Heart left ventricle (tissue), 16 donors: Measurements from ENCODE around the gene DCDC2C. TPM values are rescaled to one million over a fixed set of nuclear protein-coding genes. Genes with fewer than 3 reads are reported as not detected.

Experiments used
- ATAC-seq, 4 donors: fragments of 200-7000 bp; cut with Tn5 transposase; one replicate each; pipeline ENCODE4 v1.9.1; 2020 to 2022; ENCODE audit warnings: moderate library complexity in 4 of 4, mild to moderate bottlenecking in 3 of 4, moderate number of reproducible peaks in 1 of 4
- DNase-seq, 5 donors: peaks; one replicate each; pipeline ENCODE4 v3.0.0-alpha.2; 2020
- H3K27ac ChIP-seq, 12 donors: fragments of 200-600 bp; sonication (generic) in 4 of 12; one replicate each; pipeline versions ENCODE4 v1.5.0 to v1.8.0; 2016 to 2022; ENCODE audit warnings: mild to moderate bottlenecking in 2 of 12
- H3K27me3 ChIP-seq, 9 donors: fragments of 200-600 bp; sonication (generic) in 2 of 9; one replicate each; pipeline versions ENCODE4 v1.5.1 to v1.8.0; 2016 to 2022; ENCODE audit warnings: mild to moderate bottlenecking in 3 of 9
- H3K36me3 ChIP-seq, 9 donors: fragments of 200-600 bp; sonication (generic) in 2 of 9; one replicate each; pipeline versions ENCODE4 v1.5.0 to v1.8.0; 2018 to 2022; ENCODE audit warnings: mild to moderate bottlenecking in 2 of 9
- H3K4me1 ChIP-seq, 12 donors: fragments of 200-600 bp; sonication (generic) in 4 of 12; one replicate each; pipeline versions ENCODE4 v1.5.0 to v1.8.0; 2016 to 2022; ENCODE audit warnings: mild to moderate bottlenecking in 3 of 12
- H3K4me3 ChIP-seq, 12 donors: fragments of 200-600 bp; sonication (generic) in 4 of 12; one replicate each; pipeline versions ENCODE4 v1.5.0 to v1.8.0; 2017 to 2022; ENCODE audit warnings: mild to moderate bottlenecking in 9 of 12, moderate library complexity in 4 of 12
- H3K9me3 ChIP-seq, 12 donors: fragments of 200-600 bp; sonication (generic) in 4 of 12; one replicate each; pipeline versions ENCODE4 v1.5.0 to v1.8.0; 2016 to 2022; ENCODE audit warnings: mild to moderate bottlenecking in 1 of 12
- CTCF ChIP-seq, 12 donors: fragments of 200-600 bp; sonication (generic) in 4 of 12; IDR thresholded peaks; one replicate each; pipeline versions ENCODE4 v1.5.0 to v1.8.0; 2018 to 2022; ENCODE audit warnings: antibody characterized with exemption in 12 of 12, mild to moderate bottlenecking in 5 of 12
- POLR2A ChIP-seq, 2 donors: fragments of 450-650 bp; IDR thresholded peaks; one replicate each; pipeline ENCODE4 v1.6.1; 2017; ENCODE audit warnings: antibody characterized with exemption in 2 of 2, mild to moderate bottlenecking in 2 of 2, moderate library complexity in 2 of 2
- WGBS, 4 donors: extraction: QIAGEN DNeasy Blood & Tissue Kit in 2 of 4; methylation state at CpG; one replicate each; pipeline versions ENCODE4 v1.1.5 to v1.1.7; 2013 to 2018; 5-methylcytosine and 5-hydroxymethylcytosine counted together
- intact Hi-C, 10 donors: fragments of 100-400 bp; cut with DNase I; formaldehyde crosslinking; loops; one replicate each; pipeline versions ENCODE4 v1.11.1 to v1.14.2; 2022
- polyA plus RNA-seq, 2 donors: library from polyadenylated mRNA; stranded (reverse); fragments of 200-250 nt; gene quantifications; one replicate each; pipeline ENCODE4 v1.2.3, GENCODE V29; 2013
- total RNA-seq, 9 donors: library from RNA; depleted of rRNA in 2 of 9; stranded (reverse); fragments of >200 nt in 2 of 9; fragmentation: NEBNext Ultra II Directional in 3 of 9; extraction: Animal tissue kit (Norgen Biotek cat#: 25700) in 3 of 9; gene quantifications; one replicate each; pipeline versions ENCODE4 v1.1.0 to v1.2.4, GENCODE V29; 2016 to 2023
- donor health status: ischemic (EF 13 %, LVEDD 7.1; RV severe dilation, severe dysfunction).
- donor health status: healthy with polysubstance abuse.
- donor health status: DM: no; HTN: yes; CAD: no.
- donor health status: DM: no; HTN: no; CAD: no.
- donor health status: ischemic (EF 25% LVEDD 6.9; RV normal size, moderate dysfunction).
- donor health status: ischemic (EF 25% LVEDD 5.7; RV mildly dilated, moderate dysfunction).
- donor health status: healthy.
- donor health status: DM: yes; HTN: yes; CAD: no.
- donor health status: ischemic (EF 35%, LVEDD 5.7; RV mildly dilated, moderate dysfunction).
- donor health status: nonischemic (EF 11% LVEDD 7.7; RV severe dilation, severe dysfunction).
- donor health status: DM: yes; HTN: yes; CAD: no.
- donor health status: PGD.
- donor health status: ischemic (EF 29% LVEDD 5.4; RV normal size, mild dysfunction).
- donor health status: nonischemic (EF 23%, LVEDD 6.1; RV moderate dilation, normal function).

Gene DCDC2C
- total and polyA plus RNA-seq, 11 donors = not detected

- no peak for ATAC-seq
- no peak for DNase-seq
- TF ChIP-seq CTCF (IDR thresholded peaks at IDR 0.05) (no peak), POLR2A (IDR thresholded peaks at IDR 0.05) (no peak)
- Histone ChIP-seq H3K4me3 (no peak overlapping the region), H3K4me1 (no peaks in the 10 kb centered on the region), H3K27me3 (peaks cover 0 to 9% (median 0%) of the 10 kb centered on the region in 9 donors), H3K36me3 (no peaks in the 10 kb centered on the region), H3K27ac (no peak overlapping the region), H3K9me3 (no peaks in the 10 kb centered on the region)
- WGBS, 4 donors = 75 to 83% (median 78%) methylated on average over 7 of the region's 7 CpGs
- intact Hi-C loops = no loop called here
Measured at GRCh38 chr2:3749201-3749600, 45.8 kb downstream of the DCDC2C start.

GRCh38 chr2:3751251-3751650 is 47.9 kb downstream of the DCDC2C start:
- Histone ChIP-seq H3K9me3 (no peaks in the 10 kb centered on the region), H3K36me3 (no peaks in the 10 kb centered on the region), H3K27ac (no peak overlapping the region), H3K27me3 (peaks cover 0 to 9% (median 0%) of the 10 kb centered on the region in 9 donors), H3K4me1 (no peaks in the 10 kb centered on the region), H3K4me3 (no peak overlapping the region)
- WGBS, 4 donors = 74 to 85% (median 81%) methylated on average over 7 of the region's 7 CpGs
- intact Hi-C loops = no loop called here
- no peak for ATAC-seq
- TF ChIP-seq POLR2A (IDR thresholded peaks at IDR 0.05) = no peak
- TF ChIP-seq CTCF (IDR thresholded peaks at IDR 0.05) = no peak
- DNase-seq = no peak

- Histone ChIP-seq H3K4me1 (no peaks in the 10 kb centered on the region), H3K36me3 (no peaks in the 10 kb centered on the region), H3K27ac (no peak overlapping the region), H3K4me3 (no peak overlapping the region), H3K27me3 (peaks cover 0 to 10% (median 0%) of the 10 kb centered on the region in 9 donors), H3K9me3 (no peaks in the 10 kb centered on the region)
- intact Hi-C loops = no loop called here
- WGBS, 4 donors = 39 to 55% (median 44%) methylated on average over 5 of the region's 5 CpGs
- ATAC-seq (no peak), DNase-seq (no peak)
- TF ChIP-seq POLR2A (IDR thresholded peaks at IDR 0.05) (no peak), CTCF (IDR thresholded peaks at IDR 0.05) (no peak)
Measured at GRCh38 chr2:3751806-3752205, 48.4 kb downstream of the DCDC2C start.

- Histone ChIP-seq H3K4me1 (no peaks in the 10 kb centered on the region), H3K36me3 (no peaks in the 10 kb centered on the region), H3K27me3 (peaks cover 0 to 16% (median 0%) of the 10 kb centered on the region in 9 donors), H3K27ac (no peak overlapping the region), H3K4me3 (no peak overlapping the region), H3K9me3 (no peaks in the 10 kb centered on the region)
- 93 to 95% (median 94%) methylated on average over 6 of the region's 6 CpGs for WGBS, 4 donors
- no peak for DNase-seq
- TF ChIP-seq POLR2A (IDR thresholded peaks at IDR 0.05) (no peak), CTCF (IDR thresholded peaks at IDR 0.05) (no peak)
- intact Hi-C loops = no loop called here
- no peak for ATAC-seq
Measured at GRCh38 chr2:3752376-3752775, 49.0 kb downstream of the DCDC2C start.
